HL-60 (cell line): Measurements from ENCODE around the gene ANGPTL8.

Experiments used
- DNase-seq, 2 experiments: peaks; one replicate each; pipeline ENCODE4 v3.0.0-alpha.2; 2010 to 2020; ENCODE audit warnings: low read depth in 1 of 2, low spot score in 1 of 2
- H3K27ac ChIP-seq: fragments of 250-450 bp; sonication (Bioruptor Pico); replicated peaks from 2 replicates; pipeline ENCODE4 v1.5.1; 2020; ENCODE audit warnings: mild to moderate bottlenecking, moderate library complexity
- H3K27me3 ChIP-seq: fragments of 250-450 bp; sonication (Bioruptor Pico); 2 replicates; pipeline ENCODE4 v1.5.1; 2021; ENCODE audit warnings: mild to moderate bottlenecking, moderate library complexity; ENCODE audit not compliant: insufficient read depth, poor library complexity, severe bottlenecking
- H3K4me3 ChIP-seq: replicated peaks from 2 replicates; pipeline ENCODE4 v1.5.1; 2011; ENCODE audit warnings: mild to moderate bottlenecking, control low read depth, low read length; ENCODE audit not compliant: insufficient read depth
- CTCF ChIP-seq: IDR thresholded peaks from one replicate; pipeline ENCODE4 v1.5.1; 2011; ENCODE audit warnings: low read length, control low read depth, inconsistent platforms; ENCODE audit not compliant: insufficient read depth
- GABPA ChIP-seq: IDR thresholded peaks from 2 replicates; pipeline ENCODE4 v1.6.1; 2012; ENCODE audit warnings: low read depth
- POLR2AphosphoS5 ChIP-seq: IDR thresholded peaks from 2 replicates; pipeline ENCODE4 v1.6.1; 2012; ENCODE audit warnings: low read depth
- REST ChIP-seq: IDR thresholded peaks from 2 replicates; pipeline ENCODE4 v1.6.1; 2012; ENCODE audit warnings: low read depth; ENCODE audit not compliant: insufficient replicate concordance
- SPI1 ChIP-seq: IDR thresholded peaks from 2 replicates; pipeline ENCODE4 v1.6.1; 2012; ENCODE audit warnings: low read depth, mild to moderate bottlenecking, borderline replicate concordance

Gene ANGPTL8

GRCh38 chr19:11288349-11288748 is 48.9 kb downstream of the ANGPTL8 start:
- peak; percentile 40 for TF ChIP-seq CTCF
- no peak for TF ChIP-seq POLR2AphosphoS5
- TF ChIP-seq REST: no peak
- TF ChIP-seq GABPA: no peak
- no peak for TF ChIP-seq SPI1
- H3K27ac ChIP-seq: no peak overlapping the region
- H3K4me3 ChIP-seq: no peak overlapping the region
- H3K27me3 ChIP-seq: no peaks in the 10 kb centered on the region
- DNase-seq: peak in 1 of 2 experiments; percentile 23

- TF ChIP-seq REST (no peak), POLR2AphosphoS5 (no peak), SPI1 (no peak), GABPA (no peak), CTCF (no peak)
- Histone ChIP-seq H3K27ac (no peak overlapping the region), H3K4me3 (no peak overlapping the region), H3K27me3 (no peaks in the 10 kb centered on the region)
- DNase-seq: no peak
Measured at GRCh38 chr19:11290256-11290655, 50.8 kb downstream of the ANGPTL8 start.

GRCh38 chr19:11291415-11291814 is 52.0 kb downstream of the ANGPTL8 start:
- no peak overlapping the region for H3K27ac ChIP-seq
- no peak for DNase-seq
- no peak overlapping the region for H3K4me3 ChIP-seq
- no peaks in the 10 kb centered on the region for H3K27me3 ChIP-seq
- TF ChIP-seq REST (no peak), SPI1 (peak; percentile 77)
